ENCODE data around the gene TNS3.

Gene TNS3

DNA sequence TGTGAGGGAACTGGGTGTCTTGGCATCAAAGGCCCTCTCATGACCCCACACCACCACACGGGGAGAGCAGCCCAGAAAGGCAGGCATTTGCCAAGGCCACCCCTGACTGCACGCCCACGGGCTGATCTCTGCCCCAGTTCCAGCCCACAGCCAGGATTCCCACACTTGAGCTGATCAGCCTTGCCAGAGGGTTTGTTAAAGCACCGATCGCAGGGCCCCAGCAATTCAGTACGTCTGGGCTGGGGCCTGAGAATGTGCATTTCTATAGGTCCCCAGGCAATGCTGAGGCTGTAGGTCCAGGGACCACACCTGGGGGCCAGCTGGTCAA is 103.9 kb downstream of the TNS3 start:
- Histone ChIP-seq H3K18ac (ENCODE audit: low read depth in 1 of 2, low read length in 2 of 2) (peak overlapping the region; percentile 41 to 77), H2AFZ (ENCODE audit: low read depth, low read length) (no peak overlapping the region), H4K91ac (ENCODE audit: low read length) (peak overlapping the region; percentile 80), H3K79me1 (replicated peaks; ENCODE audit: low read length, poor library complexity, severe bottlenecking) (peaks cover 48% of the 10 kb centered on the region), H3K4me3 (ENCODE audit: insufficient read depth in 1 of 2, low read depth in 1 of 2, low read length in 2 of 2) (no peak overlapping the region), H3K4me1 (ENCODE audit: control insufficient read depth, insufficient read depth, low read depth, low read length) (peaks cover 56% of the 10 kb centered on the region), H3K4me2 (ENCODE audit: low read length, poor library complexity, severe bottlenecking) (no peak overlapping the region), H2BK120ac (ENCODE audit: low read depth, low read length) (peak overlapping the region; percentile 69), H4K8ac (ENCODE audit: low read length) (peak overlapping the region; percentile 79), H2AK5ac (ENCODE audit: low read length, severe bottlenecking) (peak overlapping the region; percentile 4), H3K14ac (ENCODE audit: low read length in 2 of 2) (peak overlapping the region in 1 of 2 experiments; percentile 87), H3K9me3 (ENCODE audit: control insufficient read depth, low read length) (no peaks in the 10 kb centered on the region), H2BK12ac (ENCODE audit: low read length in 2 of 2) (peak overlapping the region; percentile 51 to 80), H3K27ac (ENCODE audit: low read length, poor library complexity, severe bottlenecking) (no peak overlapping the region), H3K4ac (ENCODE audit: low read depth in 1 of 2, low read length in 2 of 2) (peak overlapping the region; percentile 6 to 63), H2BK5ac (ENCODE audit: low read depth, low read length, poor library complexity, severe bottlenecking) (no peak overlapping the region), H2BK15ac (ENCODE audit: low read depth, poor library complexity, severe bottlenecking) (no peak overlapping the region), H3K36me3 (ENCODE audit: control insufficient read depth in 1 of 2, insufficient read depth in 2 of 2, low read depth in 1 of 2, low read length in 2 of 2) (peaks cover 0 to 36% of the 10 kb centered on the region in 2 experiments), H3K23ac (ENCODE audit: low read length in 2 of 2) (peak overlapping the region in 1 of 2 experiments; percentile 23), H3K9ac (ENCODE audit: low read length) (no peak overlapping the region), H3K27me3 (ENCODE audit: control insufficient read depth in 1 of 2, insufficient read depth in 1 of 2, low read length in 2 of 2) (peaks cover 0 to 6% of the 10 kb centered on the region in 2 experiments)
- 68% methylated on average over 6 of the region's 6 CpGs for WGBS
- DNase-seq = peak; percentile 33

DNA sequence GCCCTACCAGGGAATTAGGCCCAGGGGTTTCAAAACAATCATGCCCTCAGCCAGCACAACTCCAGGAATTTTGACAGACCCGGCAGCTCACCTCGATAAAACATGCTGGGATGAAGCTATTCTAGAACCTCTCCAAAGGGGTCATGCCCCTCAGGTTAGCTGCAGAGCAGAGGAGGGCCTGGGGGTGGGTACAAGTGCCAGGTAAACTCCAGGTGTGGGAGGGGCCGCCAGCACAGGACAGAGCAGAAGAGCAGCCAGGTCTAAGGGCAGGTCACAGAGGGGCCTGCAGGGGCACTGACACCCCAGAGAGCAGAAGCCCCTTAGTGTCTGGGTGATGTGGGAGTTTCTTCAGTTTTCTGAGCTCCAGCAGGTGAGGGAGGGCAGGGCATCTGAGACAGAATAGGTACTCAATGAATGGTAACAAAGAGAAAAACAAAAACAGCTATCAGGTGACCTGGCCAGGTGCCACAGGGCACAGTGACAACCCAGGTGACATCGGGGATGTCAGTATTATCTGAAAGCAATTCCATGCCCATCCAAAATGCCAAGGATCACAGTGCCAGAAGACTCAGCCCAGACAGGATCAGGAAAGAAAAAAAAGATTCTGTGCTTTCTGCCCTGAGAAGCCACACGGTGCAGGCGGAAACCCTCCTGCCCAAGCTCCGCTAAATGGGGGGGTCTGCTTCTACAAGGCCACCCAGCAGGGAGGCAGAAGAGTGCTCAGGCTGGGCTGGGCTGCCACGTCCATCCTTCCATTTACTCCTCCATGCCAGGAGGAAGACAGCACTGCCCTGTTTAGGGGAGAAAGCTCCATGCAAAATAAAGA is 104.5 kb downstream of the TNS3 start:
- no peak for DNase-seq
- H3K9ac ChIP-seq (ENCODE audit: low read length) = no peak overlapping the region
- H2AK5ac ChIP-seq (ENCODE audit: low read length, severe bottlenecking) = peak overlapping the region; percentile 70
- H3K36me3 ChIP-seq (ENCODE audit: control insufficient read depth in 1 of 2, insufficient read depth in 2 of 2, low read depth in 1 of 2, low read length in 2 of 2) = peaks cover 0 to 42% of the 10 kb centered on the region in 2 experiments
- H2BK5ac ChIP-seq (ENCODE audit: low read depth, low read length, poor library complexity, severe bottlenecking) = no peak overlapping the region
- H2BK12ac ChIP-seq (ENCODE audit: low read length in 2 of 2) = peak overlapping the region; percentile 73 to 80
- 95% methylated on average over 7 of the region's 8 CpGs for WGBS
- H3K23ac ChIP-seq (ENCODE audit: low read length in 2 of 2) = peak overlapping the region in 1 of 2 experiments; percentile 23
- H2BK15ac ChIP-seq (ENCODE audit: low read depth, poor library complexity, severe bottlenecking) = peak overlapping the region; percentile 7
- no peak overlapping the region for H3K4me2 ChIP-seq (ENCODE audit: low read length, poor library complexity, severe bottlenecking)
- H2BK120ac ChIP-seq (ENCODE audit: low read depth, low read length) = peak overlapping the region; percentile 69
- peak overlapping the region; percentile 80 for H4K91ac ChIP-seq (ENCODE audit: low read length)
- peaks cover 52% of the 10 kb centered on the region for H3K79me1 ChIP-seq (replicated peaks; ENCODE audit: low read length, poor library complexity, severe bottlenecking)
- H3K27me3 ChIP-seq (ENCODE audit: control insufficient read depth in 1 of 2, insufficient read depth in 1 of 2, low read length in 2 of 2) = peaks cover 0 to 6% of the 10 kb centered on the region in 2 experiments
- peaks cover 60% of the 10 kb centered on the region for H3K4me1 ChIP-seq (ENCODE audit: control insufficient read depth, insufficient read depth, low read depth, low read length)
- H3K27ac ChIP-seq (ENCODE audit: low read length, poor library complexity, severe bottlenecking) = no peak overlapping the region
- peak overlapping the region; percentile 41 to 77 for H3K18ac ChIP-seq (ENCODE audit: low read depth in 1 of 2, low read length in 2 of 2)
- no peaks in the 10 kb centered on the region for H3K9me3 ChIP-seq (ENCODE audit: control insufficient read depth, low read length)
- H3K14ac ChIP-seq (ENCODE audit: low read length in 2 of 2) = no peak overlapping the region
- H2AFZ ChIP-seq (ENCODE audit: low read depth, low read length) = no peak overlapping the region
- peak overlapping the region; percentile 62 to 63 for H3K4ac ChIP-seq (ENCODE audit: low read depth in 1 of 2, low read length in 2 of 2)
- no peak overlapping the region for H3K4me3 ChIP-seq (ENCODE audit: insufficient read depth in 1 of 2, low read depth in 1 of 2, low read length in 2 of 2)
- H4K8ac ChIP-seq (ENCODE audit: low read length) = peak overlapping the region; percentile 45

DNA sequence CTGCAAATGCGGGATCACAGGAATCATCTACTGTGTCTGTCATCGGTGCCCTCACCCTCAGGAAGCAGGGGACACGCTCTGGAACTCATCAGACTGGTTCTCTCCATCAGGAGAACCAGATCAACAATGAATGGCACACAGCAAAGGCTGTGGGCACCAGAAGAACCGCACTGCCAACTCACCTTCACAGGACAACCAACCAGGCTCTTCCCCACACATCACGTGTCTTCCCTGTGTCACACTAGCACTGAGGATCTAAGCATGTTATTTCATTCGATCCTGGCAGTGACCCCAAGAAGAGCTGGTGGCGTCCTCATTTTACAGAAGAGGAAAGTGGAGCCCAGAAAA is 106.1 kb downstream of the TNS3 start:
- Histone ChIP-seq H3K27ac (ENCODE audit: low read length, poor library complexity, severe bottlenecking) (no peak overlapping the region), H3K36me3 (ENCODE audit: control insufficient read depth in 1 of 2, insufficient read depth in 2 of 2, low read depth in 1 of 2, low read length in 2 of 2) (peaks cover 0 to 49% of the 10 kb centered on the region in 2 experiments), H3K9ac (ENCODE audit: low read length) (no peak overlapping the region), H3K4me3 (ENCODE audit: insufficient read depth in 1 of 2, low read depth in 1 of 2, low read length in 2 of 2) (no peak overlapping the region), H3K4ac (ENCODE audit: low read depth in 1 of 2, low read length in 2 of 2) (peak overlapping the region; percentile 9 to 83), H4K91ac (ENCODE audit: low read length) (peak overlapping the region; percentile 41), H3K79me1 (replicated peaks; ENCODE audit: low read length, poor library complexity, severe bottlenecking) (peaks cover 49% of the 10 kb centered on the region), H2BK12ac (ENCODE audit: low read length in 2 of 2) (peak overlapping the region; percentile 40 to 65), H2BK5ac (ENCODE audit: low read depth, low read length, poor library complexity, severe bottlenecking) (no peak overlapping the region), H3K4me2 (ENCODE audit: low read length, poor library complexity, severe bottlenecking) (no peak overlapping the region), H4K8ac (ENCODE audit: low read length) (no peak overlapping the region), H2AFZ (ENCODE audit: low read depth, low read length) (no peak overlapping the region), H2BK15ac (ENCODE audit: low read depth, poor library complexity, severe bottlenecking) (no peak overlapping the region), H3K27me3 (ENCODE audit: control insufficient read depth in 1 of 2, insufficient read depth in 1 of 2, low read length in 2 of 2) (peaks cover 0 to 6% of the 10 kb centered on the region in 2 experiments), H3K18ac (ENCODE audit: low read depth in 1 of 2, low read length in 2 of 2) (peak overlapping the region; percentile 75 to 92), H3K9me3 (ENCODE audit: control insufficient read depth, low read length) (no peaks in the 10 kb centered on the region), H3K14ac (ENCODE audit: low read length in 2 of 2) (peak overlapping the region in 1 of 2 experiments; percentile 86), H2BK120ac (ENCODE audit: low read depth, low read length) (no peak overlapping the region), H3K4me1 (ENCODE audit: control insufficient read depth, insufficient read depth, low read depth, low read length) (peaks cover 59% of the 10 kb centered on the region), H3K23ac (ENCODE audit: low read length in 2 of 2) (peak overlapping the region in 1 of 2 experiments; percentile 78), H2AK5ac (ENCODE audit: low read length, severe bottlenecking) (peak overlapping the region; percentile 50)
- no peak for DNase-seq
- WGBS = 98% methylated on average over 7 of the region's 7 CpGs

All from mesenchymal stem cell (in vitro differentiated cells and primary cell).